ENCODE measurements around the gene CUL9. TPM values are rescaled to one million over a fixed set of nuclear protein-coding genes. Genes with fewer than 3 reads are reported as not detected.

CUL9 gene
- total RNA-seq, 4 donors from 2014 or later = 55.5 to 114 (median 85.5) TPM

DNA sequence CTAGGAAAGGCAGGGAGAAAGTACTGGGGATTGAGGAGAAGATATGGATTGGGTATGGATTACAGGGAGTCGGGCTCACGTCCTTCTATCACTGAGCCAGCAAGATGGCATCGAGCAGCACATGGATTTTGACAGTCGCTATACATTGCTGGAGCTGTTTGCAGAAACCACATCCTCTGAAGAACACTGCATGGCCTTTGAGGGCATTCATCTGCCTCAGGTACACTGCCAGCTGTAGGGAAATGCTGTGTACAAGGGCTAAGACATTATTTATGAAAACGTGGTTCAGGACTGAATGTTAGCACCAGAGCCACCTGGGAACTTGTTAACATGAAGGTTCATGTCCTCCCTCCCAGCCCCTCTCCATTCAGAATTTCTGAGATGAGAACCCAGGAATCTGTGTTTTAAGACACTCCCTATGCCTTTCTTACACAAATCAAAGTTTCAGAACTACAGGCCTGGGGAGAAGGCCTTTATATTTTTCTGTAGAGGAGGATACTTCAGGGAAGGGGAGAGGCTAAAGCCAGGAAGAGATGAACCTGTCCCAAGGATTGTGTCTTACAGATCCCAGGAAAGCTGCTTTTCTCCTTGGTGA is 3.5 kb downstream of the CUL9 start:
- H3K36me3 ChIP-seq = peaks cover 0 to 54% (median 0%) of the 10 kb centered on the region in 3 donors
- TF ChIP-seq, protein P1, sequence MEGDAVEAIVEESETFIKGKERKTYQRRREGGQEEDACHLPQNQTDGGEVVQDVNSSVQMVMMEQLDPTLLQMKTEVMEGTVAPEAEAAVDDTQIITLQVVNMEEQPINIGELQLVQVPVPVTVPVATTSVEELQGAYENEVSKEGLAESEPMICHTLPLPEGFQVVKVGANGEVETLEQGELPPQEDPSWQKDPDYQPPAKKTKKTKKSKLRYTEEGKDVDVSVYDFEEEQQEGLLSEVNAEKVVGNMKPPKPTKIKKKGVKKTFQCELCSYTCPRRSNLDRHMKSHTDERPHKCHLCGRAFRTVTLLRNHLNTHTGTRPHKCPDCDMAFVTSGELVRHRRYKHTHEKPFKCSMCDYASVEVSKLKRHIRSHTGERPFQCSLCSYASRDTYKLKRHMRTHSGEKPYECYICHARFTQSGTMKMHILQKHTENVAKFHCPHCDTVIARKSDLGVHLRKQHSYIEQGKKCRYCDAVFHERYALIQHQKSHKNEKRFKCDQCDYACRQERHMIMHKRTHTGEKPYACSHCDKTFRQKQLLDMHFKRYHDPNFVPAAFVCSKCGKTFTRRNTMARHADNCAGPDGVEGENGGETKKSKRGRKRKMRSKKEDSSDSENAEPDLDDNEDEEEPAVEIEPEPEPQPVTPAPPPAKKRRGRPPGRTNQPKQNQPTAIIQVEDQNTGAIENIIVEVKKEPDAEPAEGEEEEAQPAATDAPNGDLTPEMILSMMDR (IDR thresholded peaks at IDR 0.05) = no peak
- TF ChIP-seq POLR2A (IDR thresholded peaks at IDR 0.05) = no peak
- no peaks in the 10 kb centered on the region for H3K27me3 ChIP-seq
- no peaks in the 10 kb centered on the region for H3K9me3 ChIP-seq
- no peak overlapping the region for H3K27ac ChIP-seq
- no peak for DNase-seq
- H3K4me1 ChIP-seq = peaks cover 0 to 16% (median 3%) of the 10 kb centered on the region in 4 donors
- H3K4me3 ChIP-seq = no peak overlapping the region

DNA sequence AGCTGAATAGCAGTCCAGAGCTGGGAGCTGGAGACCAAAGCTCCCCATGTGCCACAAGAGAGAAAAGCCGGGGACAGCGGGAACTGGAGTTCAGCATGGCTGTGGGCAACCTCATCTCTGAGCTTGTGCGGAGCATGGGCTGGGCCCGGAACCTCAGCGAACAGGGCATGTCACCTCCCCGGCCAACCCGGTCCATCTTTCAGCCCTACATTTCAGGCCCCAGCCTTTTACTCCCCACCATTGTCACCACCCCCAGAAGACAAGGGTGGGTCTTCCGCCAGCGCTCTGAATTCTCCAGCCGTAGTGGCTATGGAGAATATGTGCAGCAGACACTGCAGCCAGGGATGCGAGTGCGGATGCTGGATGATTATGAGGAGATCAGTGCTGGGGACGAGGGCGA is 4.0 kb downstream of the CUL9 start:
- Histone ChIP-seq H3K27ac (no peak overlapping the region), H3K4me3 (no peak overlapping the region), H3K36me3 (peaks cover 0 to 54% (median 0%) of the 10 kb centered on the region in 3 donors), H3K4me1 (peaks cover 0 to 16% (median 3%) of the 10 kb centered on the region in 4 donors), H3K9me3 (no peaks in the 10 kb centered on the region), H3K27me3 (no peaks in the 10 kb centered on the region)
- TF ChIP-seq, protein P1 (IDR thresholded peaks at IDR 0.05) = no peak
- TF ChIP-seq POLR2A (IDR thresholded peaks at IDR 0.05) = no peak
- DNase-seq = no peak

DNA sequence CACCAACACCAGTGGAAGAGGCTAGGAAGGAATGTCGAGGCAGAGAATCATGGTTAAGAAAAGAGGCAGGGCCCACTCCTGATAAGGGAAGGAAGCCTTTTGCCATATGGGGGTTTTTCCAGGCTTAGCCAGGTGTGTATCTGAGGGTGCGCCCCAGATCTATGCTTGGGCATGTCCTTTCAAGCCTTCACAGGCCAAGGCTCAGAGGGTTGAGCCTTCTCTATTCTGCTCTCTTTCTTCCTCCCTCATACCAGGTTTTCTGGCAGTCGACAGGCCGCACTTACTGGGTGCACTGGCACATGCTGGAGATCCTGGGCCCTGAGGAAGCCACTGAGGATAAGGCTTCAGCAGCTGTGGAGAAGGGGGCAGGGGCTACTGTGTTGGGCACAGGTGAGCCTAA is 4.7 kb downstream of the CUL9 start:
- Histone ChIP-seq H3K36me3 (peaks cover 0 to 54% (median 0%) of the 10 kb centered on the region in 3 donors), H3K27ac (no peak overlapping the region), H3K27me3 (no peaks in the 10 kb centered on the region), H3K4me1 (peaks cover 0 to 11% (median 3%) of the 10 kb centered on the region in 4 donors), H3K9me3 (no peaks in the 10 kb centered on the region), H3K4me3 (no peak overlapping the region)
- DNase-seq = peak in 1 of 3 donors; percentile 11
- TF ChIP-seq POLR2A (IDR thresholded peaks at IDR 0.05) = no peak
- TF ChIP-seq, protein P1 (IDR thresholded peaks at IDR 0.05) = no peak

DNA sequence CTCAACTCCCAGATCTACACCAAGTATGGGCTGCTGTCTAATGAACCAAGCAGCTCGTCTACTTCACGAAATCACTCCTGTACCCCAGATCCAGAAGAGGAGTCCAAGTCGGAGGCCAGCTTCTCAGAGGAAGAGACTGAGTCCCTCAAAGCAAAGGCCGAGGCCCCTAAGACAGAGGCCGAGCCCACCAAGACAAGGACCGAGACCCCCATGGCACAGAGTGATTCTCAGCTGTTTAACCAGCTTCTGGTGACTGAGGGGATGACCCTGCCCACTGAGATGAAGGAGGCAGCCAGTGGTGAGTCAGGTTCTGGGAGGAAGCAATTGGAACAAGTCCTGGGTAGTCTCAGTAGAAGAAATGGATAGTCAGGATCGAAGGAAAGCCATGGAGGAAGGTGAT is 5.8 kb downstream of the CUL9 start:
- H3K27ac ChIP-seq = no peak overlapping the region
- TF ChIP-seq, protein P1 (IDR thresholded peaks at IDR 0.05) = no peak
- TF ChIP-seq POLR2A (IDR thresholded peaks at IDR 0.05) = no peak
- no peaks in the 10 kb centered on the region for H3K27me3 ChIP-seq
- peaks cover 0 to 62% (median 0%) of the 10 kb centered on the region in 3 donors for H3K36me3 ChIP-seq
- no peaks in the 10 kb centered on the region for H3K9me3 ChIP-seq
- H3K4me3 ChIP-seq = no peak overlapping the region
- H3K4me1 ChIP-seq = peaks cover 0 to 7% (median 2%) of the 10 kb centered on the region in 4 donors
- DNase-seq = peak in 1 of 3 donors; percentile 27

DNA sequence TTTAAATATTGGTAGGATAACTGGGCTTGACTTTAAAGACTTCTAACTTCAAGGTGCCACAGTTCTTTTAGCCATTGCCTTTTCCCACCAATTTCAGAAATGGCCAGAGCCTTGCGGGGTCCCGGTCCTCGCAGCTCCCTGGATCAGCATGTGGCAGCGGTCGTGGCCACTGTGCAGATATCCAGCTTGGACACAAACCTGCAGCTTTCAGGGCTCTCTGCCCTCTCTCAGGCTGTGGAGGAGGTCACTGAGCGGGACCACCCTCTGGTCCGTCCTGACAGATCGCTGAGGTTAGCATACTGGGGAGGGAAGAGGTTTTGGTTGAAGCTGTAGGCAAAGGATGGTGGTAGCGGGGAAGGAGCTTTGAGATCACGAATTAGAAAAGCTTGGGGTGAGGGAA is 6.4 kb downstream of the CUL9 start:
- peak in 1 of 3 donors; percentile 14 for DNase-seq
- Histone ChIP-seq H3K4me3 (no peak overlapping the region), H3K27me3 (no peaks in the 10 kb centered on the region), H3K36me3 (peaks cover 0 to 68% (median 0%) of the 10 kb centered on the region in 3 donors), H3K4me1 (peaks cover 0 to under 1% (median 0%) of the 10 kb centered on the region in 4 donors), H3K27ac (no peak overlapping the region), H3K9me3 (no peaks in the 10 kb centered on the region)
- TF ChIP-seq, protein P1 (IDR thresholded peaks at IDR 0.05) = no peak
- TF ChIP-seq POLR2A (IDR thresholded peaks at IDR 0.05) = no peak

All from Peyer's patch (tissue), 4 donors.